Neural progenitor cell (in vitro differentiated cells): ENCODE results near the gene SDR39U1. TPM values are rescaled to one million over a fixed set of nuclear protein-coding genes. Genes with fewer than 3 reads are reported as not detected.

Experiments
- DNase-seq: peaks from one replicate; pipeline ENCODE4 v3.0.0-alpha.2; 2016; ENCODE audit warnings: low spot score
- H2AFZ ChIP-seq: fragments of 200-600 bp; sonication (generic); replicated peaks from 2 replicates; pipeline ENCODE4 v1.6.1; 2016; ENCODE audit warnings: antibody characterized with exemption
- H3F3A ChIP-seq: fragments of 200-600 bp; sonication (generic); 2 replicates; pipeline ENCODE4 v1.6.1; 2016; ENCODE audit warnings: antibody characterized with exemption, low read depth
- H3K27ac ChIP-seq: fragments of 200-600 bp; sonication (generic); 2 replicates; pipeline ENCODE4 v1.5.1; 2016; ENCODE audit warnings: mild to moderate bottlenecking
- H3K27me3 ChIP-seq: fragments of 200-600 bp; sonication (generic); 2 replicates; pipeline ENCODE4 v1.6.1; 2016; ENCODE audit warnings: mild to moderate bottlenecking, moderate library complexity
- H3K36me3 ChIP-seq: fragments of 200-600 bp; sonication (generic); 2 replicates; pipeline ENCODE4 v1.5.1; 2016
- H3K4me1 ChIP-seq: fragments of 200-600 bp; sonication (generic); 2 replicates; pipeline ENCODE4 v1.6.1; 2016; ENCODE audit warnings: mixed run types
- H3K4me2 ChIP-seq: fragments of 200-600 bp; sonication (generic); 2 replicates; pipeline ENCODE4 v1.6.1; 2016
- H3K4me3 ChIP-seq: fragments of 200-600 bp; sonication (generic); 2 replicates; pipeline ENCODE4 v1.5.1; 2016
- H3K79me2 ChIP-seq: fragments of 200-600 bp; sonication (generic); 2 replicates; pipeline ENCODE4 v1.6.1; 2016; ENCODE audit warnings: low read depth
- H3K9ac ChIP-seq: fragments of 200-600 bp; sonication (generic); 2 replicates; pipeline ENCODE4 v1.6.1; 2016
- H3K9me3 ChIP-seq: fragments of 200-600 bp; sonication (generic); 2 replicates; pipeline ENCODE4 v1.5.1; 2016; ENCODE audit warnings: low read depth
- H4K20me1 ChIP-seq: fragments of 200-600 bp; sonication (generic); 2 replicates; pipeline ENCODE4 v1.6.1; 2016; ENCODE audit warnings: low read depth
- H3K27ac Mint-ChIP-seq: 3 replicates; pipeline ENCODE4 v1.8.0; 2021; ENCODE audit warnings: mixed read lengths
- H3K27me3 Mint-ChIP-seq: 2 replicates; pipeline ENCODE4 v1.8.0; 2022; ENCODE audit warnings: low read depth, mild to moderate bottlenecking, inconsistent platforms, moderate library complexity, mixed read lengths; ENCODE audit not compliant: insufficient read depth
- H3K36me3 Mint-ChIP-seq: 3 replicates; pipeline ENCODE4 v1.8.0; 2021; ENCODE audit warnings: mixed read lengths
- H3K4me1 Mint-ChIP-seq: 3 replicates; pipeline ENCODE4 v1.8.0; 2021; ENCODE audit warnings: mixed read lengths
- H3K4me3 Mint-ChIP-seq: 3 replicates; pipeline ENCODE4 v1.8.0; 2021; ENCODE audit warnings: mild to moderate bottlenecking, moderate library complexity, mixed read lengths
- H3K9me3 Mint-ChIP-seq: 3 replicates; pipeline ENCODE4 v1.8.0; 2020; ENCODE audit warnings: mixed read lengths
- EZH2 ChIP-seq: fragments of 200-600 bp; sonication (generic); IDR thresholded peaks from 2 replicates; pipeline ENCODE4 v1.6.1; 2017; ENCODE audit warnings: antibody characterized with exemption, mild to moderate bottlenecking, moderate library complexity
- EZH2phosphoT487 ChIP-seq: fragments of 200-600 bp; sonication (generic); IDR thresholded peaks from 2 replicates; pipeline ENCODE4 v1.6.1; 2017; ENCODE audit warnings: antibody characterized with exemption
- total RNA-seq: library from RNA; depleted of rRNA; stranded (reverse); fragments of >200 nt; gene quantifications from 2 replicates; pipeline ENCODE4 v1.2.3, GENCODE V29; 2015; ENCODE audit warnings: low replicate concordance
- TF ChIP-seq, protein P1 (sequence below): fragments of 200-600 bp; sonication (generic); IDR thresholded peaks from 2 replicates; pipeline ENCODE4 v1.5.1; 2017; ENCODE audit warnings: antibody characterized with exemption, mild to moderate bottlenecking

SDR39U1 gene
- total RNA-seq, 1 donor from 2014 or later: 19.0 TPM

DNA sequence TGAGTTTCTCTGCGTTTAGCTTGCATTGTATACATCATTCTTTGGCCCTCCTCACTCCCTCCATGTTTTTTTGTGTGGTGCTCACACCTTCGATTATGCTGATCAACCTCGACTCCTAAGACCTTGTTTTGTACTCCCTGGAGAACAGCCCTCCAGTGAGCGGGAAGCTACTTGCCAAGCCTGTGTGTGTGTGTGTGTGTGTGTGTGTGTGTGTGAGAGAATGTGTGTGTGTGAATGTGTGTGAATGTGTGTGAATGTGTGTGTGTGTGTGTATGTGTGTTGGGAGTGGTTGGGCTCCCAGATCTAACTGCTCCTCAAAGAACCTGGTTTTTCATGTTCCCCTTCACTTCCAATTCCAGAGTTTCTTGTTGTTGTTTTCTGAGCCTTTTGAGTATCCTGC is 37.8 kb downstream of the SDR39U1 start:
- Histone ChIP-seq H3K9me3 (no peaks in the 10 kb centered on the region), H3K27ac (no peak overlapping the region), H3K79me2 (peaks cover 30% of the 10 kb centered on the region), H3K9ac (no peak overlapping the region), H3F3A (no peaks in the 10 kb centered on the region), H3K36me3 (no peaks in the 10 kb centered on the region), H2AFZ (no peak overlapping the region), H3K4me1 (peaks cover 44% of the 10 kb centered on the region), H3K4me3 (no peak overlapping the region), H4K20me1 (no peaks in the 10 kb centered on the region), H3K27me3 (no peaks in the 10 kb centered on the region), H3K4me2 (peak overlapping the region; percentile 57)
- peaks cover 4% of the 10 kb centered on the region for H3K27me3 Mint-ChIP-seq
- H3K4me1 Mint-ChIP-seq: peaks cover 27% of the 10 kb centered on the region
- no peak overlapping the region for H3K4me3 Mint-ChIP-seq
- DNase-seq: no peak
- TF ChIP-seq EZH2 (no peak), EZH2phosphoT487 (no peak)
- TF ChIP-seq, protein P1, sequence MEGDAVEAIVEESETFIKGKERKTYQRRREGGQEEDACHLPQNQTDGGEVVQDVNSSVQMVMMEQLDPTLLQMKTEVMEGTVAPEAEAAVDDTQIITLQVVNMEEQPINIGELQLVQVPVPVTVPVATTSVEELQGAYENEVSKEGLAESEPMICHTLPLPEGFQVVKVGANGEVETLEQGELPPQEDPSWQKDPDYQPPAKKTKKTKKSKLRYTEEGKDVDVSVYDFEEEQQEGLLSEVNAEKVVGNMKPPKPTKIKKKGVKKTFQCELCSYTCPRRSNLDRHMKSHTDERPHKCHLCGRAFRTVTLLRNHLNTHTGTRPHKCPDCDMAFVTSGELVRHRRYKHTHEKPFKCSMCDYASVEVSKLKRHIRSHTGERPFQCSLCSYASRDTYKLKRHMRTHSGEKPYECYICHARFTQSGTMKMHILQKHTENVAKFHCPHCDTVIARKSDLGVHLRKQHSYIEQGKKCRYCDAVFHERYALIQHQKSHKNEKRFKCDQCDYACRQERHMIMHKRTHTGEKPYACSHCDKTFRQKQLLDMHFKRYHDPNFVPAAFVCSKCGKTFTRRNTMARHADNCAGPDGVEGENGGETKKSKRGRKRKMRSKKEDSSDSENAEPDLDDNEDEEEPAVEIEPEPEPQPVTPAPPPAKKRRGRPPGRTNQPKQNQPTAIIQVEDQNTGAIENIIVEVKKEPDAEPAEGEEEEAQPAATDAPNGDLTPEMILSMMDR: no peak
- no peak overlapping the region for H3K27ac Mint-ChIP-seq
- peaks cover 3% of the 10 kb centered on the region for H3K9me3 Mint-ChIP-seq
- H3K36me3 Mint-ChIP-seq: no peaks in the 10 kb centered on the region

DNA sequence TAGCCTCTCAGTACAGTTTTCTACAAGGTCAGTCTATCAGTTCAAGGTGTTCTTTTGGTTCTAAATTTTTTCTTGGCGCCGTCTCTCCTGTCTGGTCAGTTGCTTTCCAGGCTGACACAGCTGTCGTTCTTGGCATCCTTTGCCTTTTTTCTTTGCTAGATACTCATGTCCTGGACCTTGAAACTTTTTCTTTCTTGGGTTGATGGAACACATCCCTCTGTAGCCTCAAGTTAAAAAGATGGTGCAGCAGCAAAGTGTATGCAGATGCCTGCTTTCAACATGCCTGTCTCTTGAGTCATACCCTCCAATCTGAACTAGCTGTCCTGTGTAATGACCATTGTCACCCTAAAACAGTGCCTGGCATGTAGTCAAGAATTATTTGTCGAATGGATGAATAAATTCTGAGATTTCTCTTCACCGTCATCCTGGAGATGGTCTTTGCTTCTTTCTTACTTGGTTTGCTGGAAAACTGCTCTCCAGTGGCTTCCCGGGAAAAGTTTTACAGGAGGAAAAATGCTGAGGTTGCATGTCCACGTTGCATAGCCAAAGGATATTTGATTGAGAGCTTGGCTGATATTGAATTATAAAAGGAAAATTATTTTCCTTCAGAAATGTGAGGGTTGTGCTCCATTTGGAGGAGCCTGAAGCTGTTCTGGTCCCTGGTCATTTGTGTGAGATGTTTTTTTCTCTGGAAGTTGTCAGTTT is 39.1 kb downstream of the SDR39U1 start:
- Histone ChIP-seq H2AFZ (no peak overlapping the region), H3K4me3 (no peak overlapping the region), H3K36me3 (no peaks in the 10 kb centered on the region), H4K20me1 (no peaks in the 10 kb centered on the region), H3K4me2 (peak overlapping the region; percentile 57), H3K27ac (no peak overlapping the region), H3K27me3 (no peaks in the 10 kb centered on the region), H3K79me2 (peaks cover 34% of the 10 kb centered on the region), H3F3A (peaks cover 2% of the 10 kb centered on the region), H3K9ac (no peak overlapping the region), H3K4me1 (peaks cover 47% of the 10 kb centered on the region), H3K9me3 (no peaks in the 10 kb centered on the region)
- H3K4me1 Mint-ChIP-seq: peaks cover 32% of the 10 kb centered on the region
- no peak overlapping the region for H3K27ac Mint-ChIP-seq
- H3K36me3 Mint-ChIP-seq: no peaks in the 10 kb centered on the region
- TF ChIP-seq EZH2: no peak
- H3K9me3 Mint-ChIP-seq: peaks cover 3% of the 10 kb centered on the region
- H3K4me3 Mint-ChIP-seq: no peak overlapping the region
- peaks cover 4% of the 10 kb centered on the region for H3K27me3 Mint-ChIP-seq
- DNase-seq: no peak

DNA sequence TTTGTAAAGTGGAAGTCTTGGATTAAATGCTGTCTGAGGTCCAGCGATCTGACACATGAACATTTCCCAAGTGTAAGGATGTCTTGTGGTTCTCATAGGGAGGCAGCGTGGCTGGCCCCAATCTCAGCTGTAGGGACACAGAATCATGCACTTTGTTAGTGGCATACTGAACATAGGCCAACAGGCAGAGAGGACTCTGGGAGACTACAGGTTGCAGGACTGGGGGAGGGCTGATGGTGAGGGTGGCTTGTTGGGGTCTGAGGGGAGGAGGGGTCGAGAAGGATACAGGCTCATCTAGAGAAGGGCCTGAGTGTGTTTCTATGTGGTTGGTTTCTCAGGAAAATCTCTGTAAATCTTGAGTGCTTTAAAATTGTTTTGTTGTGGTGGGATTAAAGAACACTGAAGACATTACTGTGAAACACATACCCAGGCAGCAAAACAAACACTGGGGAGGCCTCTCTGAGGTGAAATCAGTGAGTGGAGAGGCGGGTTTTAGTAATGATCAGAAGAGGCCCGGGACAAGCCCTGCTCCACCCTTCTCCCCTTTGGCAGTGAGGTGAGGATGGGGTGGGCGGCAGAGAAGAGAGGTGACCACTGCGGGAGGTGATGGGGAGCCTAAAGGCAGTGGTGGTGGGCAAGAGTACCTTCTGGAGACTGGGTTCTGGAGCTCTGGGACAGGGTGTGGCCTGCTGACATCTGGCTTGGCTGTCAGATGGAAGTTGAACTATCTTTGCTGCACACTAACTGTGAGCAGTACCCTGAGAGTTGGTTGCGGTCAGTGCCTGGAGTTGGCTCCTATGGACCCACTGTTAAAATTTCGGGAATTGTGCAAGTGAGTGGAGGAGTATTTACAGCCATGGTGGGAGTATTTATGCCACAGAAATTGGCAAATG is 40.5 kb downstream of the SDR39U1 start:
- Mint-ChIP-seq H3K9me3 (peaks cover 3% of the 10 kb centered on the region), H3K4me3 (peak overlapping the region; percentile 55), H3K4me1 (peaks cover 39% of the 10 kb centered on the region), H3K27ac (peak overlapping the region; percentile 5), H3K27me3 (peaks cover 6% of the 10 kb centered on the region), H3K36me3 (no peaks in the 10 kb centered on the region)
- H3K4me3 ChIP-seq: no peak overlapping the region
- H2AFZ ChIP-seq: no peak overlapping the region
- H4K20me1 ChIP-seq: no peaks in the 10 kb centered on the region
- H3K4me1 ChIP-seq: peaks cover 54% of the 10 kb centered on the region
- H3K27me3 ChIP-seq: no peaks in the 10 kb centered on the region
- no peaks in the 10 kb centered on the region for H3K9me3 ChIP-seq
- peaks cover 9% of the 10 kb centered on the region for H3F3A ChIP-seq
- peak overlapping the region; percentile 83 for H3K4me2 ChIP-seq
- H3K27ac ChIP-seq: no peak overlapping the region
- H3K9ac ChIP-seq: no peak overlapping the region
- TF ChIP-seq EZH2phosphoT487 (no peak), EZH2 (no peak)
- TF ChIP-seq, protein P1: no peak
- H3K36me3 ChIP-seq: no peaks in the 10 kb centered on the region
- no peak for DNase-seq
- peaks cover 34% of the 10 kb centered on the region for H3K79me2 ChIP-seq
